HG03108 (cell line): Measurements from ENCODE around the gene PRKAB2.
"Not testable (repeated sequence)": the region's sequence is repeated elsewhere in the genome, so short reads cannot be mapped to it uniquely, and the experiment has no call there.

Source experiments
- ATAC-seq: cut with Tn5 transposase; IDR thresholded peaks from one replicate; pipeline ENCODE4 v1.9.1; 2021; ENCODE audit warnings: moderate library complexity; ENCODE audit not compliant: unreplicated experiment

The PRKAB2 gene

DNA sequence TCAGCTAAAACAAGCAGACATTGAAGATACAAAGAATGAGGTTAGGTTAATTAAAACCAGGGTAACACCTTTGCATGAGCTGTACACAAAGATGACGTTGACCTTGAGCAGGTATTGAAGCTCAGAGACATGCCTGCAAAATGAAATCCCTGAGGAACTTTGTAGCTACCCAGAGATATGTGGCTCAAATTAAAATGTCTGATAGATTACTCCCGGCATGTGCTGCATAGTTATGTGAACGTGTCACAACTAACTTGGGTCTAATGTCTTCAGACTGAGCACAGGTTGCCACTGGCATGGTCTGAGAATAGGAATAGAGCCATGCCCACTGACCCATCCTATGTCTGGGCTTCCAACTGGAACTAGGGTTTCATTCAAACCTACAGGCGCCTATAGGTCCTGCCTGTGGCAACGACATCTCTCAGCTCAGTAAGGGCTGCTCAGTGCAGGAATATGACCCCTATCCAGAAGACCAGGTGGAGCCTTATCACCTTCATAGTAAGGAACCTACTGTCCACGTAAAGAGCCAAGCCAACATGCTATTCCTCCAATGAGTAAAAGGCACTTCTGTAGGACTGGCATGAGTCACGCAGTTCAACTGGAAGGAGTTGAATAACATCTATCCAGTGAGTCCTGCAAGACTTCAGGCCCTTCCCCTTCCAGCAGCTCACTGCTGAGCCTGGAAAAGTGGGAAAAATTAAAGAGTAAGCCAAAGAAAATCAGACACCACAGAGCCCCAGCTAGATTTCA lies 60.7 kb downstream of the PRKAB2 start:
- ATAC-seq = no peak

- no peak for ATAC-seq
These were observed 61.4 kb downstream of the PRKAB2 start for GRCh38 chr1:147110872-147111271.

DNA sequence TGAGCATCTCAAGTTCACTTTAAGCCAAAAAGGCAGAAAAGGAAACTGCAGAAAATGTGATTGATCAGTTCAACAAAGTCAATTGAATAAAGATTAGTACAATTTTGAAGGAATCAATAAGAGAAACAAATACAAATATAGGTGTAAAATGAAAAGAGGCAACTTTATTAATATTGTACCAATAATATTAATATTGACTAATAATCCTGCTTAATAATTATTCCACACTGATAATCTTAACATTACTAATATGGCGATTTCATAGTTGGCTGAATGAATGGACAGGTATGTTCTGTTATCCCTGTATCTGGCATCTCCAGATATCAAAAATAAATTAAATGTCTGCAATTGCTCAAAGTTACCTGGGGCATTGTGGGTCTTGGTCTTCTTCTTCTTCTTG lies 61.8 kb downstream of the PRKAB2 start:
- ATAC-seq = no peak

GRCh38 chr1:147109762-147110161 lies 62.5 kb downstream of the PRKAB2 start:
- ATAC-seq = no peak

DNA sequence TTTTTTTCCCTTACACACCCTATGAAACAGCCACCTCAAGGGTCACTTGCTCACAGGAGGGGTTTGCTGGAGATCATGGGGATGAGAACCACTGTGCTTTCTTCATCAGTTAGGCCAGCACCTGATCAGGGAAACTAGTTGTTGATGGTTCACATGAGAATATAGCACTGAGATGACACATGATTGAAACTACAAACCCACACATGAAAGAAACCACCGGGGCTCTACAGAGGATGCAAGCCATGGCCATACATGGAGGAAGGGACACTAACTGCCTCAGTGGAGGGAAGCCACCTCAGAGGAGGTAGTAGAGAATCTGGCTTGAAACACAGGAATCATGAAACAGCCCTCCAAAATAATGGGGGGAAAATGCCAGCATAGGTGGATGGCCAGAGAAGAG lies 63.2 kb downstream of the PRKAB2 start:
- ATAC-seq = no peak

DNA sequence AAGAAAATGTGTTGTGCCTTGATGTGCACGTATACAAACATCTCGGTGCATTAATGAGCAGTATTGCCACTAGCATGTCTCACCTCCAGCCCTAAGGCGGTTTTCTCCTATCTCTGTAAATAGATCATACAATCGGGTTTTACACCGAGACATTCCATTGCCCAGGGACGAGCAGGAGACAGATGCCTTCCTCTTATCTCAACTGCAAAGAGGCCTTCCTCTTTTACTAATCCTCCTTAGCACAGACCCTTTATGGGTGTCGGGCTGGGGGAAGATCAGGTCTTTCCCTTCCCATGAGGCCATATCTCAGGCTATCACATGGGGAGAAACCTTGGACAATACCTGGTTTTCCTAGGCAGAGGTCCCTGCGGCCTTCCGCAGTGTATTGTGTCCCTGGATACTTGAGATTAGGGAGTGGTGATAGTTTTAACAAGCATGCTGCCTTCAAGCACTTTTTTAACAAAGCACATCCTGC lies 65.8 kb downstream of the PRKAB2 start:
- ATAC-seq = not testable (repeated sequence)

- ATAC-seq = no peak
These were observed 66.4 kb downstream of the PRKAB2 start for GRCh38 chr1:147105909-147106308.
